Cardiac fibroblast (primary cell): ENCODE measurements around the gene RGS4.

Experiments
- DNase-seq, 2 donors: peaks; one replicate each; pipeline versions ENCODE4 v3.0.0 to v3.0.0-alpha.2; 2010; ENCODE audit warnings: low read depth in 2 of 2
- H3K4me3 ChIP-seq, 2 donors: replicated peaks in 1 of 2; 1 replicate in 1 of 2; 2 replicates in 1 of 2; pipeline ENCODE4 v1.5.1; 2011; ENCODE audit warnings: low read depth in 2 of 2, low read length in 2 of 2, mild to moderate bottlenecking in 2 of 2, moderate library complexity in 1 of 2
- TF ChIP-seq, protein P1 (sequence below): IDR thresholded peaks from one replicate; pipeline ENCODE4 v1.5.1; 2011; ENCODE audit warnings: low read depth, mild to moderate bottlenecking, low read length, inconsistent platforms

The RGS4 gene

DNA sequence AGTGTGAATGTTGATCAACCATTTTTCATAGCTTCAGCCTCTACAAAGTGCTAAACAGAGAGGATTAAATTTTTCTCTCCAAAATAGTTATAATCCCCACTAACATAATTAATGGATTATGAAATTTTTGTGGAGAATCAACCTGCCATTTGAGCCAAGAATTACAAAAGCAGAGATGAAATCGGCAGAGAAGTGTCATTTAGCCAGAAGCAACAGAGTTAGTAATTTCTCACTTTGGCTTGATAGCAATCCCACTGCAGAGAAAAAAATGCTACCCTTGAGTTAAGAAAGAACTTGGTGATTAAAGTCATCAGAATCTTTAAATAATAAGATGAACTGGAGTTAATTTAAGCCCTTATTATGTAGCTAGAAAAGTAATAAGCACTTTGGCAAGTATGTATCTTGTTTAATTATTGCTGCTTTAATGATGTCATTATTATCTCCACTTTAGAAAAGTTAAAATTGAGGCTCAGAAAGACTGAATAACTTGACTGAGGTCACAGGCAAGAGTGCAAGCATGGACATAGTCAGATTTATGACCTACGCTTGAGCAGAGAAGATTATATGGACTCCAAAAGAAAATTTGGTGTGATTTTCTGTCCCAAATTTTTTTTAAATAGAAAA lies 37.3 kb downstream of the RGS4 start:
- no peak overlapping the region for H3K4me3 ChIP-seq
- TF ChIP-seq, protein P1, sequence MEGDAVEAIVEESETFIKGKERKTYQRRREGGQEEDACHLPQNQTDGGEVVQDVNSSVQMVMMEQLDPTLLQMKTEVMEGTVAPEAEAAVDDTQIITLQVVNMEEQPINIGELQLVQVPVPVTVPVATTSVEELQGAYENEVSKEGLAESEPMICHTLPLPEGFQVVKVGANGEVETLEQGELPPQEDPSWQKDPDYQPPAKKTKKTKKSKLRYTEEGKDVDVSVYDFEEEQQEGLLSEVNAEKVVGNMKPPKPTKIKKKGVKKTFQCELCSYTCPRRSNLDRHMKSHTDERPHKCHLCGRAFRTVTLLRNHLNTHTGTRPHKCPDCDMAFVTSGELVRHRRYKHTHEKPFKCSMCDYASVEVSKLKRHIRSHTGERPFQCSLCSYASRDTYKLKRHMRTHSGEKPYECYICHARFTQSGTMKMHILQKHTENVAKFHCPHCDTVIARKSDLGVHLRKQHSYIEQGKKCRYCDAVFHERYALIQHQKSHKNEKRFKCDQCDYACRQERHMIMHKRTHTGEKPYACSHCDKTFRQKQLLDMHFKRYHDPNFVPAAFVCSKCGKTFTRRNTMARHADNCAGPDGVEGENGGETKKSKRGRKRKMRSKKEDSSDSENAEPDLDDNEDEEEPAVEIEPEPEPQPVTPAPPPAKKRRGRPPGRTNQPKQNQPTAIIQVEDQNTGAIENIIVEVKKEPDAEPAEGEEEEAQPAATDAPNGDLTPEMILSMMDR = no peak
- DNase-seq = peak in 1 of 2 donors; percentile 23

DNA sequence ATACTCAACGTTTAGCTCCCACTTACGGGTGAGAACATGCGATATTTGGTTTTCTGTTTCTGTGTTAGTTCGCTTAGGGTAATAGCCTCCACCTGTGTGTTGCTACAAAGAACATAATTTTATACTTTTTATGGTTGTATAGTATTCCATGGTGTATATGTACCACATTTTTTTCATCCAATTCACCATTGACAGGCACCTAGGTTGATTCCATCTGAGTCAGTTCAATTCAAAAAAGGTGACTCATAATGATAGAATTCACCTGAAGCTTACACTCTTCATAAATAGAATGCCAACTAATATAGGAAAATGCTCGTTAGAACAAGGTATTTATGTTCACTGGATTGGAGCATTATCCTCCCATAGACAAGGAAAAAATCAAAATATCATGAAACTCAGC lies 38.5 kb downstream of the RGS4 start:
- no peak overlapping the region for H3K4me3 ChIP-seq
- TF ChIP-seq, protein P1 = no peak
- DNase-seq = no peak

DNA sequence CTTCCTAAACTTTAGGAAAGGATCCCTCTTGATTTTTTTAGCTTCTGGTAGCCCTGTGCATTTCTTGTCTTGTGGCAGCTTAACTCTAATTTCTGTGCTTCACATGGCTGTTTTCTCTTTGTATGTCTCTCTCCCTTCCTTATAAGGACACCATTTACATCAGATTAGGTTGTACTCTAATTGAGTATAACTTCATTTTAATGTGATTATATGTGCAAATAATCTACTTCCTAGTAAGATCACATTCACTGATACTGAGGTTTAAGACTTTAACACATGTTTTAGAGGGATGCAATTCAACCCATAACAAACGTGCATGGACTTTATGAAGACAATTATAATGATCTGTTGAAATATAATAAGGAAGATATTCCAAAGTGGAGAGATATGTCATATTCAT lies 46.7 kb downstream of the RGS4 start:
- no peak for DNase-seq
- TF ChIP-seq, protein P1 = no peak
- no peak overlapping the region for H3K4me3 ChIP-seq

DNA sequence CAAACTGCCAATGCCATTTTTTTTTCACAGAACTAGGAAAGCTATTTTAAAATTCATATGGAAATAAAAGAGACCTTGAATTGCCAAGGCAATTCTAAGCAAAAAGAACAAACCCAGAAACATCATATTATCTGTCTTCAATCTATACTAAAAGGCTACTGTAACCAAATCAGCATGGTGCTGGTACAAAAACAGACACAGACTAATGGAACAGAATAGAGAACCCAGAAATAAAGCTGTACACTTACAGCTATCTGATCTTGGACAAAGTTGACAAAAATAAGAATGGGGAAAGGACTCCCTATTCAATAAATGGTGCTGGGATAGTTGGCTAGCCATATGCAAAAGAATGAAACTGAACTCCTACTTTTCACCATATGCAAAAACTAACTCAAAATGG lies 50.5 kb downstream of the RGS4 start:
- H3K4me3 ChIP-seq = no peak overlapping the region
- TF ChIP-seq, protein P1 = no peak
- DNase-seq = no peak

DNA sequence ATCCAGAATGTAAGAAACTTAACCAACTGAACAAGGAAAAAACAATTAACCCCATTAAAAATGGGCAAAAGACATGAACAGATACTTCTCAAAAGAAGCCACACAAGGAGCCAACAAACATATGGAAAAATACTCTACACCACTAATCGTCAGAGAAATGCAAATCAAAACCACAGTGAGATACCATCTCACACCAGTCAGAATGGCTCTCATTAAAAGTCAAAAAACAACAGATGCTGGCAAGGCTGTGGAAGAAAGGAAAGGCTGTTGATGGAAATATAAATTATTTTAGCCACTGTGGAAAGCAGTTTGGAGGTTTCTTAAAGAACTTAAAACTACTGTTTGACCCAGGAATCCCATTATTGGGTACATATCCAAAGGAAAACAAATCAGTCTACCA lies 51.2 kb downstream of the RGS4 start:
- DNase-seq = no peak
- no peak overlapping the region for H3K4me3 ChIP-seq
- TF ChIP-seq, protein P1 = no peak

DNA sequence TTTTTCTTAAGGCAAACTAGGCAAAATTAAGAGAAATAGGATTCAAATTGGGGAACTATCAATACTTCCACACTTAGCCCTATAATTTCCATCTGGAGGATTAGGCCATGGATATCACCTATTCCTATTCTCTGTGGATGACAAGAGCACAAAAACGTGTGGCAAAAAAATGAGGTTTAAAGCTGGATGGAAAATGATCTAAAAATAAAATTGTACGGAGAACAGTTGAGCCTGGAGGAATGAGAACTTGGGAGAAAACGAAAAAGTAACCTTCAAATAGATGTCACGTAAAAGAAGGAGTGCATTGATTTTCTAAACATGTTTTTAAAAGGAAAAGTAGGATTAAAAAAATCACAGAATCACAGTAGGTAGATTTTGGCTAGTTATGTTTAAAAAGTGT lies 55.7 kb downstream of the RGS4 start:
- no peak for DNase-seq
- TF ChIP-seq, protein P1 = no peak
- no peak overlapping the region for H3K4me3 ChIP-seq
